Breast epithelium (tissue), 3 donors: ENCODE data around the gene ZFYVE26.

Experiments
- POLR2AphosphoS5 ChIP-seq, 3 donors: sonication (generic); formaldehyde crosslinking; IDR thresholded peaks; one replicate each; pipeline ENCODE4 v1.6.1; 2017; ENCODE audit warnings: antibody characterized with exemption in 3 of 3
- TF ChIP-seq, protein P1 (sequence below), 3 donors: fragments of 450-650 bp; IDR thresholded peaks; one replicate each; pipeline ENCODE4 v1.5.1; 2016 to 2017; ENCODE audit warnings: antibody characterized with exemption in 3 of 3, mild to moderate bottlenecking in 3 of 3, moderate library complexity in 3 of 3

- TF ChIP-seq POLR2AphosphoS5 (IDR thresholded peaks at IDR 0.05) = no peak
- TF ChIP-seq, protein P1, sequence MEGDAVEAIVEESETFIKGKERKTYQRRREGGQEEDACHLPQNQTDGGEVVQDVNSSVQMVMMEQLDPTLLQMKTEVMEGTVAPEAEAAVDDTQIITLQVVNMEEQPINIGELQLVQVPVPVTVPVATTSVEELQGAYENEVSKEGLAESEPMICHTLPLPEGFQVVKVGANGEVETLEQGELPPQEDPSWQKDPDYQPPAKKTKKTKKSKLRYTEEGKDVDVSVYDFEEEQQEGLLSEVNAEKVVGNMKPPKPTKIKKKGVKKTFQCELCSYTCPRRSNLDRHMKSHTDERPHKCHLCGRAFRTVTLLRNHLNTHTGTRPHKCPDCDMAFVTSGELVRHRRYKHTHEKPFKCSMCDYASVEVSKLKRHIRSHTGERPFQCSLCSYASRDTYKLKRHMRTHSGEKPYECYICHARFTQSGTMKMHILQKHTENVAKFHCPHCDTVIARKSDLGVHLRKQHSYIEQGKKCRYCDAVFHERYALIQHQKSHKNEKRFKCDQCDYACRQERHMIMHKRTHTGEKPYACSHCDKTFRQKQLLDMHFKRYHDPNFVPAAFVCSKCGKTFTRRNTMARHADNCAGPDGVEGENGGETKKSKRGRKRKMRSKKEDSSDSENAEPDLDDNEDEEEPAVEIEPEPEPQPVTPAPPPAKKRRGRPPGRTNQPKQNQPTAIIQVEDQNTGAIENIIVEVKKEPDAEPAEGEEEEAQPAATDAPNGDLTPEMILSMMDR (IDR thresholded peaks at IDR 0.05) = no peak
Measured at GRCh38 chr14:67766035-67766680, 50.2 kb downstream of the ZFYVE26 start.
